Ectodermal cell (in vitro differentiated cells): ENCODE measurements around the gene PDZD4.
A peak's percentile ranks its signal among the peaks of the same experiment; 100 is the strongest.

Experiments
- H3K27ac ChIP-seq: 2 replicates; pipeline ENCODE4 v1.7.0; 2013; ENCODE audit warnings: mild to moderate bottlenecking, low read depth, low read length; ENCODE audit not compliant: insufficient read depth, poor library complexity, severe bottlenecking
- H3K27me3 ChIP-seq: 2 replicates; pipeline ENCODE4 v1.7.0; 2013; ENCODE audit warnings: mild to moderate bottlenecking, low read length; ENCODE audit not compliant: insufficient read depth, control insufficient read depth, poor library complexity, severe bottlenecking
- H3K36me3 ChIP-seq: one replicate; pipeline ENCODE4 v1.7.0; 2013; ENCODE audit warnings: low read length; ENCODE audit not compliant: control insufficient read depth, insufficient read depth
- H3K4me1 ChIP-seq: one replicate; pipeline ENCODE4 v1.7.0; 2013; ENCODE audit warnings: low read length; ENCODE audit not compliant: control insufficient read depth, insufficient read depth
- H3K4me3 ChIP-seq: 2 replicates; pipeline ENCODE4 v1.7.0; 2013; ENCODE audit warnings: low read depth, low read length, control low read depth; ENCODE audit not compliant: insufficient read depth
- H3K9me3 ChIP-seq: 2 replicates; pipeline ENCODE4 v1.7.0; 2013; ENCODE audit warnings: mild to moderate bottlenecking, low read length, moderate library complexity; ENCODE audit not compliant: control insufficient read depth
- WGBS, 2 experiments: methylation state at CpG; one replicate each; pipeline ENCODE4 v1.1.7; 2013; ENCODE audit warnings: missing lambda C conversion rate in 2 of 2; 5-methylcytosine and 5-hydroxymethylcytosine counted together

Gene PDZD4

DNA sequence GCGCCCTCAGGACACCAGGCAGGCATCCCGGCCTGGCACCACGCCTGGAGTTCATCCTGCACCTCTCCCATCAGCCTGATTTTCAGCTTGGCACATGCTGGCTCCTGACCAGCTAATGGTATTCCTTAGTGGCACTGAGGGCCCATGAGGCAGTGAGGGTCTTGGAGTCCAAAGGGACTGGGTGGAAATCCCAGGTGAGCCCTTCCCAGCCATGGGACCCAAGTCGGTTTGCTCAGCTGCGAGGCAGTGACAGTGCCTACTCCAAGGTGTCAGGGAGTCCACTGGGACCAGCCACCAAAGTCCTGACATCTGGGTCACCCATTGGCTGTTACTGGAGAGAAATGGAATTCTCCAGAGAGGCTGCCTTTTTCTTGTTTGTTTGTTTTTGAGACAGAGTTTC, 31.0 kb downstream of the PDZD4 start:
- no peaks in the 10 kb centered on the region for H3K9me3 ChIP-seq
- 98% methylated on average over 5 of the region's 5 CpGs for WGBS, 2 experiments
- no peaks in the 10 kb centered on the region for H3K27me3 ChIP-seq
- no peak overlapping the region for H3K4me3 ChIP-seq
- H3K27ac ChIP-seq, result no peak overlapping the region
- H3K36me3 ChIP-seq, result peaks cover 4% of the 10 kb centered on the region
- H3K4me1 ChIP-seq, result no peaks in the 10 kb centered on the region

DNA sequence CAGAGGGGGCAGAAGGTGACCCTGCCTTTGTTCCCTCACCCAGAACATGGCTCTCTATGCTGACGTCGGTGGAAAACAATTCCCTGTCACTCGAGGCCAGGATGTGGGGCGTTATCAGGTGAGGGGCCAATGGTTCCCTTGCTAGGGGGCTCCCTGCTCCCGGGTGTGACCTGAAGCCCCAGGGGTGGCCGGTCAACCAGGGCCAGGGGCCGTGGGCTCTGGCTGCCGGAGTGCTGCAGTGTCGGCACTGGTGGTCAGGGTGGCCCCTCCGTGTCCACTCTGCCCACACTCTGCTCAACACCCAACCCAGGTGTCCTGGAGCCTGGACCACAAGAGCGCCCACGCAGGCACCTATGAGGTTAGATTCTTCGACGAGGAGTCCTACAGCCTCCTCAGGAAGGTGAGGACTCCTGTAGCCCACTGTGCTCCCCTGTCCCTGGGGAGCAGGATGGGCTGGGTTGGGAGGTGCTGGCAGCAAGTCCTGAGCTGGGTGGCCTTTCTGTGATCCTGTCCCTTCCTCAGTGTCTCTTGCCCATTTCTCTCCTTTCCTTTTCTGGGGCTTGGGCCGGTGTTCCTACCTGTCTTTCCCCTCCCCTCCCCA, 32.8 kb downstream of the PDZD4 start:
- Histone ChIP-seq H3K4me1 (peaks cover 5% of the 10 kb centered on the region), H3K4me3 (no peak overlapping the region), H3K27me3 (no peaks in the 10 kb centered on the region), H3K27ac (no peak overlapping the region), H3K36me3 (peaks cover 4% of the 10 kb centered on the region), H3K9me3 (no peaks in the 10 kb centered on the region)
- 94 to 97% methylated on average over 15 of the region's 15 CpGs for WGBS, 2 experiments

DNA sequence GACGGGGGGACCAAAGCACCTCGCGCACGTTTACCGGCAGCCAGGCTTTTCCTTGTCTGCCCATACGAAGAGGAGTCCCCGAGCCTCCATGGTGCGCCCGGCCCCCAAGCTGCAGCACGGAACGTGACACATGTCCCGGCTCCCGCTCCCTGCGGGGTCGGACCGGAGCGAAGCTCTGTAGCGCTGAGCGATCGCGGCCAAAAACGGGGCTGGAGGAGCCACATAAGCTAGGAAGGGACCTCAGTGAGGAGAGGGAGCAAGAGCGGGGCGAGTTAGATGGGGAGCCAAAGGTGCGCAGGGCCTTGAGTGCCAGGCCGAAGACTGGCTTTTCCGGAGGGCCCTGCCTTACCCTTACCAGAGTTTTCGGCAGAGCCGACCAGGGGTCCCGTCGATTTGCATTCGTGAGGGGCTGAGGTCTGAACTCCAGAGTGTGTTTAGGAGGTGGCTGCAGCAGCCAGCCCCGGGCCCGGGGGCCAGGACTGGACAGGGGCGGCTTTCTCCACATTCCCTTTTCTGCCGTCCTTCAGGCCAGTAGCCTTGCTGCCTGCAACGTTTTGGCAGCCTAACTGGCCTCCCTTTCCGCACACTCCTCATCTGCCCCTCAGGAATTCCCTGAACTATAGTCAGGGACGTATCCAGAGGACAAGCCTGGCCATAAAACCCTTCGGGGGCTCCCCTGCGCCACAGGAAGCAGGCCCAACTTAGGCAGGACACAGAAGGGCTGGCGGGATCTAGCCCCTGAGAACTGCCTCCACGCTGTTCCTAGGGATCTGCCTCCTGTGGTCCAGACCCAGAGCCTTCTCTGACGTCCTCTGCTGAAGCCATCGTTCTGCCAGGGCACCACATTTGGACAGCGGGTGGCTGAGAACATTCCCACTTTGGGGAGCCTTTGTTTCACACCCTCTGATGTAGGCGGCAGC, 35.2 kb downstream of the PDZD4 start:
- Histone ChIP-seq H3K4me3 (peak overlapping the region; percentile 72), H3K27ac (peak overlapping the region; percentile 77), H3K9me3 (no peaks in the 10 kb centered on the region), H3K4me1 (peaks cover 5% of the 10 kb centered on the region), H3K36me3 (peaks cover 4% of the 10 kb centered on the region), H3K27me3 (no peaks in the 10 kb centered on the region)
- 16 to 18% methylated on average over 47 of the region's 47 CpGs for WGBS, 2 experiments

DNA sequence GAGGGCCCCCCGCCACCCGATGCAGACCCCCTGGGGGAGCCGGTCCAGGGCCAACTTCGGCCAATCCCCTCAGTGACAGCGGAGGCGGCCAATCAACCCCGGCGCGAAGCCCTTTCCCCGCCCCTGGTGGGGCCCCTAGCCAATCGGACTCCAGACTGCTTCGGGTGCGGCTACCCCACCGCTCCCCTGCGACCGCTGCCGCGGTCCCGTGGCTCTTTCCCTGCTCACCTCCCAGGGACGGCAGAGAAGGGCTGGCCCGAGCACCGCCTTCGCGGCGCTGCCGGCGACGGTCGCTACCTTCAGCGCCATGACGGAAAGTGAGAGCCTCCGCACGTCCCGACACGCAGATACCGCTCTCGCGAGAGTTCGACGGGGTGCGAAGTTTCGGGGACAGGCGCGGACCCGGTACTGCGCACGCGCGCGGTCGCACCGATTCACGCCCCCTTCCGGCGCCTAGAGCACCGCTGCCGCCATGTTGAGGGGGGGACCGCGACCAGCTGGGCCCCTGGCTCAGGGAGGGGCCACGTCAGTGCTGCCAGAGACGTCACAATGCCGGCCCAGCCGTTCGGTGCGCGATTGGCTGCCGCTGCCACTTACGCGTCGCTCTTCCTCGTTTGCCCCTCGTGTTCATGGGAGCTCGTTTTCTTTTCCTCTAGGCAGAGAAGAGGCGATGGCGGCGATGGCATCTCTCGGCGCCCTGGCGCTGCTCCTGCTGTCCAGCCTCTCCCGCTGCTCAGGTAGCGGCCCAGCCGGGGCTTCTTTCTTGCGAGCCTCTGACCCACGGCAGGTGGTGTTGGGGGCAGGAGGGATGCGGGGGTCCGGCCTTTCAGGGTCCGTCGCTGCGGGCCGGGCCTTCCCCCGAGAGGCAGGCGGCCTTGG, 36.1 kb downstream of the PDZD4 start, which contains the start of the genes IDH3G and SSR4:
Gene IDH3G (minus strand): TSS at position 358 of the 879 bp plus-strand sequence. CDS start 49 bp downstream, at position 309.
Gene SSR4 (plus strand): TSS at position 651 of the 879 bp plus-strand sequence. CDS start 20 bp downstream, at position 671.
- H3K4me1 ChIP-seq, result peaks cover 5% of the 10 kb centered on the region
- H3K27me3 ChIP-seq, result no peaks in the 10 kb centered on the region
- H3K9me3 ChIP-seq, result no peaks in the 10 kb centered on the region
- H3K36me3 ChIP-seq, result peaks cover 4% of the 10 kb centered on the region
- H3K27ac ChIP-seq, result peak within 1 kb of the TSS; percentile 77
- H3K4me3 ChIP-seq, result peak within 1 kb of the TSS; percentile 72
- 0 to 1% methylated on average over 92 of the region's 92 CpGs for WGBS, 2 experiments

DNA sequence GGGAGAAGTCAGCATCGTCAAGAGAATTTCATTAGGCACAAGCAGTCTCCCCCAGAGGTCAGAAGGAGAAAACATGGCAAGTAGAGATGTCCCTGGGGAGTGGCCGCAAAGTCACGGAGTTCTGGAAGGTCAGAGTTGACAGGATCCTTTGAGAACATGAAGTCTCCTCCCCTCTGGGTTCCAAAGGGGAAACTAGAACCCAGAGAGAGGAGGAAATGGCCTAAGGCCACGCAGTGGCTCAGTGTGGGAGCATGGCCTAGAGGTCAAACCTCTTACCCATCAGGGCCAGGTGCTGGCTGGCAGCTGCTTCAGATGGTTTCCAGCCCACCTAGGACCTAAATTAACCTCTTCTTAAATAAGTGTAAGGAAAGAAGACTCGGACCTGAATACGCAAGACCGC, 37.1 kb downstream of the PDZD4 start:
- no peaks in the 10 kb centered on the region for H3K9me3 ChIP-seq
- H3K27ac ChIP-seq, result no peak overlapping the region
- no peaks in the 10 kb centered on the region for H3K27me3 ChIP-seq
- WGBS, 2 experiments, result 55 to 60% methylated on average over 4 to 5 of the region's 7 CpGs
- peaks cover 5% of the 10 kb centered on the region for H3K4me1 ChIP-seq
- H3K4me3 ChIP-seq, result peak overlapping the region; percentile 72
- H3K36me3 ChIP-seq, result peaks cover 4% of the 10 kb centered on the region

DNA sequence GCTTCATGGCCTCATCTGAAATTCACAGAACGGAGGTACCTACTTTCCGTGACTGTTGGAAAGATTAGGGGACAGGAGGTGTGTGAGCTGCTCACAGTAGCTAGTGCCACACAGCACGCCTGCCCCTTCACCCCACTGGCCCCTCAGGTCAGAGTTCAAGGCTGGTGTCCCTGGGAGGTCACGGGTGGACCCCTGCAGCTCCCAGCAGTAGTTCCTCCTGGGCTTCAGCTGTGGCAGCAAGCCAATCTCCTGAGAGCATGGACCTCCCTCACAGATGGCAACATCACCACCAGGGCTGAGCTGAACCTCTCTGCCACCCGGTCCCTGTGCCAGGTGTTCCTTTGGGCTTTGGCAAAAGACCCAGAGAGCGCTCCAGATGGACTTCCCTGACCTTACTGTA, 38.0 kb downstream of the PDZD4 start:
- Histone ChIP-seq H3K27me3 (no peaks in the 10 kb centered on the region), H3K4me1 (peaks cover 5% of the 10 kb centered on the region), H3K36me3 (peaks cover 4% of the 10 kb centered on the region), H3K27ac (no peak overlapping the region), H3K9me3 (no peaks in the 10 kb centered on the region), H3K4me3 (no peak overlapping the region)
- 94 to 97% methylated on average over 6 of the region's 6 CpGs for WGBS, 2 experiments

DNA sequence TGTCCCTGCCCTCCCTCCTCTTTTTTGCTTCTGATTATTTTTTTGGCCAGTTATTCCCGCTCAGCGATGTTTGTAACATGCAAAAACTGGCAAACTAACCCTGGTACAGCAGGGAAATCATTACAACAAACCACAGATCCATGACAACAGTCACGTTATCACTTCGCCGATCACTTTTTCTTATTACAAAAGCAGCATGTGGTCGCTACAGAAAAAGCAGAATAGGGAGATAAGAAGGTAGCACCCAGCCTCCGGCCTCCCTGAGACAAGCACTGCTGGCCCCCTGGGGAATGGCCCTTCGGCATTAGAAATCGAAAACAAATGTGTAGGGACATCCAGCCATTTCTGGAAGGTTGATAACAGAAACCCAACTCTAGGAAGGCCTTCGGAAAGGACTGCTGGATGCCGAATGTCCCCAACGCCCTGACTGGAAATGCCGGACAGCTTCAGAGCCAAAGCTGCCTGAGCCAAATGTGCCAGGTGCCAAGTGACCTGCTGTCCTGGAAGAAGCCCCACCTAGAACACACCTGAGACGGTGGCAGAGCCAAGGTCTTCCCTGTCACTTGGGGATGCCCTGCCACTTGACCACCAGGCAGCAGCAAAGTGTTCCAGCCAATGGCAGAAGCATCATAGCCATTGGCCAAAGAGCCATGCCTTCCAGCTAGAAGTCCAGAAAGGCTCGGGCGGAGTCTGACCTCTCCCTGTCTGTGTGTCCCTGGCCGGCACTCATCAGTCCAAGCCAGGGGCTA, 39.1 kb downstream of the PDZD4 start:
- H3K27me3 ChIP-seq, result no peaks in the 10 kb centered on the region
- no peak overlapping the region for H3K4me3 ChIP-seq
- H3K4me1 ChIP-seq, result peaks cover 5% of the 10 kb centered on the region
- H3K9me3 ChIP-seq, result no peaks in the 10 kb centered on the region
- no peaks in the 10 kb centered on the region for H3K36me3 ChIP-seq
- H3K27ac ChIP-seq, result no peak overlapping the region
- 93 to 96% methylated on average over 17 of the region's 17 CpGs for WGBS, 2 experiments

DNA sequence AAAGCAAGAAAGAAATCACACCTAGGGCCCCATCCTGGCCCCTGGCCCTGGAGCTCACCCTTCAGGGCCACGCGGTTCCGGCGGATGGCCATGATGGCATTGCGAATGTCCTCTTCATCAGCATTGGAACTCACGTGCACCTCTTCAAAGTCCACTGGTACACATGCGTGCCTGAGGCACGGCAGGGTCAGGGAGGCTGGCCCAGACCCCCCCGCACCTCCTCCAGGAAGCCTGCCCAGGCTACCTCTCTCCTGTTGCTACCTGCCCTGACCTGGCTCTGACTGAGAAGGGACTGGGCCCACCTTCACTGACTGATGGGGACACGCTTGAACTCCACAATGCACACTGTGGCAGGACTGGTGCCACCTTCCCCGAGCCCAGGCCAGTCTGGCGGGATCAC, 40.7 kb downstream of the PDZD4 start:
- no peaks in the 10 kb centered on the region for H3K27me3 ChIP-seq
- no peak overlapping the region for H3K4me3 ChIP-seq
- no peak overlapping the region for H3K27ac ChIP-seq
- 96% methylated on average over 12 of the region's 12 CpGs for WGBS, 2 experiments
- no peaks in the 10 kb centered on the region for H3K36me3 ChIP-seq
- H3K4me1 ChIP-seq, result peaks cover 5% of the 10 kb centered on the region
- H3K9me3 ChIP-seq, result no peaks in the 10 kb centered on the region

DNA sequence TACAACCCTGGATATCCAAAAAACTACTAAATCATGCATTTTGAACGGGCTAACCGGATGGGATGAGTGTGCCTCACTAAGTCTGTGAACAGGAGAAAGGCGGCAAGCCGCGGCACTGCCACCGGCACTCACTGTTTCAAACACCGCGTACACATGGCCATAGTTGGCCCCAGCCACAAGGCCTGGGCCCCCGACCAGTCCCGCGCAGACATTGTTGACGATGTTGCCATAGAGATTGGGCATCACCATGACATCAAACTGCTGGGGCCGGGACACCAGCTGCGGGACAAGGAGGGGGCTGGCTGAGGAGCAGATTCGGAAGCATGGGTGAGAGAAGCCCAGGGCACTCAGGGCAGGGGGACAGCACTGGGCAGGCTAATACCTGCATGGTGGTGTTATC, 43.7 kb downstream of the PDZD4 start:
- Histone ChIP-seq H3K4me1 (no peaks in the 10 kb centered on the region), H3K36me3 (no peaks in the 10 kb centered on the region), H3K9me3 (no peaks in the 10 kb centered on the region), H3K27ac (no peak overlapping the region), H3K27me3 (no peaks in the 10 kb centered on the region), H3K4me3 (no peak overlapping the region)
- 95 to 97% methylated on average over 15 of the region's 15 CpGs for WGBS, 2 experiments
